WI38 (cell line): ENCODE results near the gene FGF14.

Experiments
- H3K4me3 ChIP-seq: 2 replicates; pipeline ENCODE4 v1.5.1; 2011; ENCODE audit warnings: low read depth, mild to moderate bottlenecking, control low read depth, low read length
- CTCF ChIP-seq: IDR thresholded peaks from 2 replicates; pipeline ENCODE4 v1.5.1; 2012; ENCODE audit warnings: low read depth, mild to moderate bottlenecking, control low read depth, low read length

The FGF14 gene

GRCh38 chr13:101695870-101696516 is 705.9 kb downstream of the FGF14 start:
- TF ChIP-seq CTCF, result no peak

GRCh38 chr13:101691341-101691860 is 710.4 kb downstream of the FGF14 start:
- no peak for TF ChIP-seq CTCF
- no peak overlapping the region for H3K4me3 ChIP-seq

More at GRCh38 chr13:101695870-101696516, 705.9 kb downstream of the FGF14 start:
- no peak overlapping the region for H3K4me3 ChIP-seq

GRCh38 chr13:101690871-101691270 is 711.0 kb downstream of the FGF14 start:
- TF ChIP-seq CTCF, result no peak
- no peak overlapping the region for H3K4me3 ChIP-seq

- TF ChIP-seq CTCF, result no peak
- no peak overlapping the region for H3K4me3 ChIP-seq
Observed at GRCh38 chr13:101686003-101686402, 715.8 kb downstream of the FGF14 start.

GRCh38 chr13:101681834-101682233 is 720.0 kb downstream of the FGF14 start:
- no peak for TF ChIP-seq CTCF
- no peak overlapping the region for H3K4me3 ChIP-seq

- no peak for TF ChIP-seq CTCF
- no peak overlapping the region for H3K4me3 ChIP-seq
Observed at GRCh38 chr13:101673360-101674105, 728.3 kb downstream of the FGF14 start.

DNA sequence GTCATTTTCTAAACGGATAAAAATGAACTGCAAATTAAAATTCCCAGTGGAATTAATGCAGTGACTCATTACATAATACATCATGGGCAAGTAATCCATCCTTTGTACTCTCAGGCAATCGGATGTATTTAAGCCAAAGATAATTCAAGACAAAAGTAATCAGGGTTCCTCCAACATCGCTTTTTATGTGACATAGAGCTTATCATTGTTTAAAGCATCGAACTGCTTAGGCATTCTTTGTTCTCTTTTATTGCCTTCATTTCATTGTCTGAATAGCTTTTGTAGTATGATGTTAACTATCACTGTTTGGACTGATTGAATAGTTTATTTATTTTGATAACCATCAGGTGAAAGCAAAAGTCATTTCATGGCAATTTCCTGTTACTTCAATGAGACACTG is 740.0 kb downstream of the FGF14 start:
- no peak for TF ChIP-seq CTCF
- H3K4me3 ChIP-seq, result no peak overlapping the region
